Choroid plexus epithelial cell (primary cell): ENCODE measurements around the gene NR6A1.
A peak's percentile ranks its signal among the peaks of the same experiment; 100 is the strongest.

Source experiments
- DNase-seq: peaks from one replicate; pipeline ENCODE4 v3.0.0-alpha.2; 2010; ENCODE audit warnings: low read depth
- H3K4me3 ChIP-seq: 2 replicates; pipeline ENCODE4 v1.5.1; 2011; ENCODE audit warnings: low read depth, mild to moderate bottlenecking, control low read depth, low read length, moderate library complexity
- TF ChIP-seq, protein P1 (sequence below): conservative IDR thresholded peaks from 2 replicates; pipeline ENCODE4 v1.5.1; 2011; ENCODE audit warnings: low read depth, mild to moderate bottlenecking, control low read depth, inconsistent platforms, low read length, moderate library complexity

The NR6A1 gene

DNA sequence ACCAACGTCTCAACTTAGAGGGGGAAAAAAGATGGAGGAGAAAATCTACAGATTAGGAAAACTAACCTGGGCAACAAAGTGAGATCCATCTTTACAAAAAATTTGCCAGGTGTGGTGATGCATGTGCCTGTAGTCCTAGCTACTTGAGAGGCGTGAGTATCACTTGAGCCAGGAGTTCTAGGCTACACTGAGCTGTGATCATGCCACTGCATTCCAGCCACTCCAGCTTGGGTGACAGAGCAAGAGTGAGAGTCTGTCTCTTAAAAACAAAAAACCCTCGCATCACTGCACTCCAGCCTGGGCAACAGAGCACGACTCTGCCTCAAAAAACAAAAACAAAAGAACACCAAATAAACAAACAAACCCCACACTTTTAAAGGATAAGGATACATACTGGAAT is 165.9 kb downstream of the NR6A1 start:
- DNase-seq = no peak
- H3K4me3 ChIP-seq = no peak overlapping the region
- TF ChIP-seq, protein P1, sequence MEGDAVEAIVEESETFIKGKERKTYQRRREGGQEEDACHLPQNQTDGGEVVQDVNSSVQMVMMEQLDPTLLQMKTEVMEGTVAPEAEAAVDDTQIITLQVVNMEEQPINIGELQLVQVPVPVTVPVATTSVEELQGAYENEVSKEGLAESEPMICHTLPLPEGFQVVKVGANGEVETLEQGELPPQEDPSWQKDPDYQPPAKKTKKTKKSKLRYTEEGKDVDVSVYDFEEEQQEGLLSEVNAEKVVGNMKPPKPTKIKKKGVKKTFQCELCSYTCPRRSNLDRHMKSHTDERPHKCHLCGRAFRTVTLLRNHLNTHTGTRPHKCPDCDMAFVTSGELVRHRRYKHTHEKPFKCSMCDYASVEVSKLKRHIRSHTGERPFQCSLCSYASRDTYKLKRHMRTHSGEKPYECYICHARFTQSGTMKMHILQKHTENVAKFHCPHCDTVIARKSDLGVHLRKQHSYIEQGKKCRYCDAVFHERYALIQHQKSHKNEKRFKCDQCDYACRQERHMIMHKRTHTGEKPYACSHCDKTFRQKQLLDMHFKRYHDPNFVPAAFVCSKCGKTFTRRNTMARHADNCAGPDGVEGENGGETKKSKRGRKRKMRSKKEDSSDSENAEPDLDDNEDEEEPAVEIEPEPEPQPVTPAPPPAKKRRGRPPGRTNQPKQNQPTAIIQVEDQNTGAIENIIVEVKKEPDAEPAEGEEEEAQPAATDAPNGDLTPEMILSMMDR = no peak

DNA sequence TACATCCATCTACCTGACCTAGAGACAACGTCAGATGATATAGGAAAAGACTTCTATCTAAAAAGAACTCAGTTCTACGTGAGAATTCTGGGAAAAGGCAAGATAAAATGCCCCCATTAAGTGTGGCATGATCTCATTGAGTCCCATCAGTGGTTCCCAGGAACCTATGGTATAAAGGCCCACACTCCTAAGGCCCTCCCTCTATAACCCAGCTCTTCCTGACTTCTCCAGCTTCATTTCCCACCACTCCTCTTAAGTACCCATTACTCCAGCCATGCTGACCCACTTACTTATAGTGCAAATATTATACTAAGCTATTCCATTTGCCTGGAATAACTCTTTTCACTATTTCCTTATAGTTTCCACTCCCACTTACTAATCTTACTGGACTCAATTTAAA is 168.5 kb downstream of the NR6A1 start:
- DNase-seq = no peak
- TF ChIP-seq, protein P1 = no peak
- H3K4me3 ChIP-seq = no peak overlapping the region

DNA sequence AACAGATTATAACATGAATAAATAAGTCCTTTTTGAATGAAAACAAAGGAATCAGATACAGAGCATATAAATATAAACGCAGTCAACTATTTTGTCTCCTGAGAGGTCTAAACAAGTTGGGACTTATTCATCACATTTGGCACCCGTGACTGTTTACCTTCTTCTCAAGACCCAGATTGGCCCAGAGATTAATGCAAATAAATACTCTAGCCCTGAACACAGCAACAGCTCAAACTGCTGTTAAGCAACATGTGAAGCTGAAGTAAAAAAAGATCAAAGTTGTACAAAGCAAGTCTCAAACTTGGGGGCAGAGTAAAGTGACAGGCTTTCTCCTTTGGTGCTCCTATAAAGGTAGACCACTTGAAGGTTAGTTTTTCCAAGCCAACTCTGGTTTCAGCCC is 168.9 kb downstream of the NR6A1 start:
- DNase-seq = peak; percentile 33
- TF ChIP-seq, protein P1 = no peak

DNA sequence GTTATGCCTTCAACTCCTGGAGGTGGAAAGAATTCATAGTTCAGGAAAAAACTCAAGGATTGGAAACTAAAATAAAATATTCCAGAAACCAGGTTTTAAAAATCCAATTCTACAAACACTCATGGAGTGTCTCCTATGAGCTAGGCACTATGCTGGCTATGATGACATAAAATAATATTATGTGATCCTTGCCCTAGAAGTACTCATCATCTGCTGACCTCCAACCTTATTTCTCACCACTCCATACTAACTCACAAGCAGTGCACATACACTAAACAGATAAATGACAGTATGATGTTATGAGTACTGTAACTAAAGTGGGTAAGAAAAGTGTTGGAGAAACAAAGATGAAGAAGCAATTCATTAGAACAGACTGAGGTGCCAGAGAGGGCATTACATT is 170.7 kb downstream of the NR6A1 start:
- H3K4me3 ChIP-seq = no peak overlapping the region
- TF ChIP-seq, protein P1 = no peak
- no peak for DNase-seq

More for the DNA sequence above, 168.9 kb downstream of the NR6A1 start:
- H3K4me3 ChIP-seq = no peak overlapping the region

DNA sequence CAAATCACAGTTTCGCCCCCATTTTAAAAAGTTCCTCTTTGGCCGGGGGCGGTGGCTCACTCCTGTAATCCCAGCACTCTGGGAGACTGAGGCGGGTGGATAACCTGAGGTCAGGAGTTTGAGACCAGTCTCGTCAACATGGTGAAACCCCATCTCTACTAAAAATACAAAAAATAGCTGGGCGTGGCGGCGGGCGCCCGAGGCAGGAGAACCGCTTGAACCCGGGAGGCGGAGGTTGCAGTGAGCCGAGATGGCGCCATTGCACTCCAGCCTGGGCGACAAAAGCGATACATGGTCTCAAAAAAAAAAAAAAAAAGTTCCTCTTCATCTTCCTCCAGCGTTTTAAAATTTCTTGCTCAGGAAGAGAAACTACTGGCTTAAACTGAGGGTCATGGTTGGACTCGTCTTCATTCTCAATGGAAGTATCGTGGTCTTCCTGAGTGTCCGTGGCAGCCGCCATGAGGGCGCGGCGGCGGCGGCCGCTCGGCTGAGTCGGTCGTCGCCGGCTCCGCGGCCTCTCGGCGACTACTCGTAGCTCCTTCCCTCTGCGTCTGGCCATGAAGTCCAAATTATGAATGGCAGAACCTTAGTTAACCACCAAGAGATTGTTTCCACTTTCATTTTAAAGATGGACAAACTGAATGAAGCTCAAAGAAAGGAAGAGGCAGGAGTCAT is 171.9 kb downstream of the NR6A1 start:
- TF ChIP-seq, protein P1 = no peak
- no peak overlapping the region for H3K4me3 ChIP-seq
- no peak for DNase-seq

DNA sequence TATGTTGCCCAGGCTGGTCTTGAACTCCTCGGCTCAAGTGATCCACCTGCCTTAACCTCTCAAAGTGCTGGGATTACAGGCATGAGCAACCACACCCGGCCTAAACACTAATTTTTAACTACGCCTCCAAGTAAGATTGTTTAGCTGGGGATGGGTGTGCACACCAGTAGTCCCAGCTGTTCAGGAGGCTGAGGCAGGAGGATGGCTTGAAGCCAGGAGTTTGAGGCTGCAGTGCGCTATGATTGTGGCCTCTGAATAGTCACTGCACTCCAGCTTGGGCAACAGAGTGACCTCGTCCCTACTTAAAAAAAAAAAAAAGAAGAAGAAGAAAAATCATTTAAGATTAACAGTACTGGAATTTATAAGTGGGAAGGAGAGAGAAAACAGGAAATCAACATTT is 173.1 kb downstream of the NR6A1 start:
- TF ChIP-seq, protein P1 = no peak
- no peak for DNase-seq
- H3K4me3 ChIP-seq = no peak overlapping the region

DNA sequence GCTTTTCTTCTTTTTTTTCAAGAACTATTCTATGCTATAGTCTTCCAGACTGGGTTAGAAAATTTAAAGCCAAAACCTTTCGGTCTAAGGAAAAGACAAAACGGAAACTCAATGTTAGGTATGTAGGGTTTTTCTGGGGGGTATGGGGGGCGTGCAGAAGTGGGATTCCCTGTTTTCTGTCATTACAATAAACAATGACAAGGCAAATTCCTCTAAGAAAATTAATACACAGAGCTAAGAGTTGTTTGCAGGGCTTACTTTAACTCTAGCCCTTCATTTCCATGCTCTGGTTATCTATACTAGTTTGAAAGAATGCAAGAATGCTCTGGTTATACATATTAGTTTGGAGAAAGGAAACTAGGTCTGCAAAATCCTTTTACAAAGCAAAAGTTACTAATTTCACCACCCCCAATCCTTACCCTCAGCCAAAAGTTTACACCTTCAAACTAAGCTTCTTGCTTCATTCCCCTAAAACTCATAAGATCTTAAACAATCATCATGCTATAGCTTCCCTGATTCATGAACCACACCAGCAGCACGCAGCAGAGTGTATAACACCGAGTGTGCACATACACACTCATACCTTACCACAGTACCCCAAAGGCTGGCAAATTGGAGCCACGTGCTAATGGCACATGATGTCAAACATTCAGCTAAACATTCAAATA is 174.8 kb downstream of the NR6A1 start:
- TF ChIP-seq, protein P1 = no peak

More for the DNA sequence above, 174.8 kb downstream of the NR6A1 start:
- no peak overlapping the region for H3K4me3 ChIP-seq
- DNase-seq = no peak
